Measurements from ENCODE around the gene AGPS.

Gene AGPS

DNA sequence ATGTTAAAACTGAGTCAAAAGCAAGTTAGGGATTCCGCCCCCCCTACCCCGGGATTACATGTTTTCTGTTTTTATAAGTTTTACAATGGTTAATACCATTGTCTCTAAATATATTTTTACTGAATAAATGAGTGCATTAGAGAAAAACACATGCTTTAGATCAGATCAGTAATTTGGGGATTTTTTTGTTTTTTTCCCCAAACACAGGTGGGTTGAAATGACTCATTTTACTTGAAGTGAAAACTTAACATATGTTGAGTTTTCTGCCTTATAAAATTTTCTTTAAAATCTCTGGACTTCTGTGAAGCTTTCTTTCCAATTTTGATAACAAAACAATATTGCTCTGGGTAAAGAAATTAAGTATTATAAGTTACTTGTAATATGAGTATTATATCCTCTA lies 114.4 kb downstream of the AGPS start:
- TF ChIP-seq, protein P1, sequence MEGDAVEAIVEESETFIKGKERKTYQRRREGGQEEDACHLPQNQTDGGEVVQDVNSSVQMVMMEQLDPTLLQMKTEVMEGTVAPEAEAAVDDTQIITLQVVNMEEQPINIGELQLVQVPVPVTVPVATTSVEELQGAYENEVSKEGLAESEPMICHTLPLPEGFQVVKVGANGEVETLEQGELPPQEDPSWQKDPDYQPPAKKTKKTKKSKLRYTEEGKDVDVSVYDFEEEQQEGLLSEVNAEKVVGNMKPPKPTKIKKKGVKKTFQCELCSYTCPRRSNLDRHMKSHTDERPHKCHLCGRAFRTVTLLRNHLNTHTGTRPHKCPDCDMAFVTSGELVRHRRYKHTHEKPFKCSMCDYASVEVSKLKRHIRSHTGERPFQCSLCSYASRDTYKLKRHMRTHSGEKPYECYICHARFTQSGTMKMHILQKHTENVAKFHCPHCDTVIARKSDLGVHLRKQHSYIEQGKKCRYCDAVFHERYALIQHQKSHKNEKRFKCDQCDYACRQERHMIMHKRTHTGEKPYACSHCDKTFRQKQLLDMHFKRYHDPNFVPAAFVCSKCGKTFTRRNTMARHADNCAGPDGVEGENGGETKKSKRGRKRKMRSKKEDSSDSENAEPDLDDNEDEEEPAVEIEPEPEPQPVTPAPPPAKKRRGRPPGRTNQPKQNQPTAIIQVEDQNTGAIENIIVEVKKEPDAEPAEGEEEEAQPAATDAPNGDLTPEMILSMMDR (IDR thresholded peaks at IDR 0.05; ENCODE audit: low read depth, low read length, missing control alignments) = no peak
- H3K4me3 ChIP-seq (replicated peaks; ENCODE audit: low read depth, low read length) = no peak overlapping the region
- DNase-seq (ENCODE audit: extremely low read depth, low read depth) = no peak

DNA sequence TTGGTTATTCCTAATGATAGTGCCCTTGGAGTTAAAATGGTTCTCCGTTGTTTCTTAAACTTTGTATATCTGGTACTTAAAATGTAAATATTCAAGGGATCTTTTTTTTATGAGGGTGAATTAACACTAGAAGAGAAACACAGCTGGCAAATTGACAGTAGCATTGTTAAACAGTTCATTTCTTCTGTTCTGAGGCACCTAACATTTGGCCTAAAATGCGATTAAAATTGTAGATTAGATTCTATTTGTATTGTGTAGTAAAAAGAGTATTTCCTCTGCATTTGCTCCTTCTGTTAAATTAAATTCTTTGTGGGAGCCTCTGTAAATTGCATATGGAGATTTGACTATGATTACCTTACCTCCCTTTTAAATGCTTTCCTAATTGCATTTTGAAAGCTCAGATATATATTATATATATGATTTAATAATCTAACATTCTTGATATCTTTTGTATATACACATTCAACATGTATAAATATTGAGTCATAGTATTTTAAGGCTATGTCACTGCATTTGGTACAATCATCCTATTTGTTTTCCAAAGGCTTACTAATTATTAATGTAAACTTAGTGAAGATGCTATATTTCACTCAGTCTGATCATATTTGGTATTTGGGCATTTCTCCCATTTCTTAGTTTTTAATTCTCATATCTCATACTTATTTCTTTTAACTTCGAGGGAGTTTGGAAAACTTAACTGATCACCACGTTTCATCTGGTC lies 124.4 kb downstream of the AGPS start:
- no peak for DNase-seq (ENCODE audit: extremely low read depth, low read depth)

DNA sequence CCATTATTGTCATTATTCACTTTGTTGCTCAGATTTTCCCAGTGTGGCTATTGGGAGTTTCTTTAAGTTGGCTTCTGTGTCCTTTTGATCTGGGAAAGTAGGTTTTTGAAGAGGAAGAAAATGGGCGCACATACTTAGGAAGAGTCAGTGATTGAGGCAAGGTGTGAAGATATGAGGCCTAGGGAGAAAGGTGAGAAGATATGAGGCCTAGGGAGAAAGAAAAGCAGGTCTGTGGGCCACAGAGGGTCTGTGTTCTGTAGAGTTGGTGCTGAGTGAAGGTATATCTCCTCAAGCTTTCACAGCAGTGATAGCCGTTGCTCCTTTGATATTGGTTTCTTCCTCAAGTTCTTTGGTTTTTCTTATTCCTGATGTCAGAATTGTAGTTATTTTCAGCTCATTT lies 126.2 kb downstream of the AGPS start:
- TF ChIP-seq, protein P1 (IDR thresholded peaks at IDR 0.05; ENCODE audit: low read depth, low read length, missing control alignments) = no peak
- DNase-seq (ENCODE audit: extremely low read depth, low read depth) = no peak
- no peak overlapping the region for H3K4me3 ChIP-seq (replicated peaks; ENCODE audit: low read depth, low read length)

More for the DNA sequence above, 124.4 kb downstream of the AGPS start:
- no peak overlapping the region for H3K4me3 ChIP-seq (replicated peaks; ENCODE audit: low read depth, low read length)
- TF ChIP-seq, protein P1 (IDR thresholded peaks at IDR 0.05; ENCODE audit: low read depth, low read length, missing control alignments) = no peak

DNA sequence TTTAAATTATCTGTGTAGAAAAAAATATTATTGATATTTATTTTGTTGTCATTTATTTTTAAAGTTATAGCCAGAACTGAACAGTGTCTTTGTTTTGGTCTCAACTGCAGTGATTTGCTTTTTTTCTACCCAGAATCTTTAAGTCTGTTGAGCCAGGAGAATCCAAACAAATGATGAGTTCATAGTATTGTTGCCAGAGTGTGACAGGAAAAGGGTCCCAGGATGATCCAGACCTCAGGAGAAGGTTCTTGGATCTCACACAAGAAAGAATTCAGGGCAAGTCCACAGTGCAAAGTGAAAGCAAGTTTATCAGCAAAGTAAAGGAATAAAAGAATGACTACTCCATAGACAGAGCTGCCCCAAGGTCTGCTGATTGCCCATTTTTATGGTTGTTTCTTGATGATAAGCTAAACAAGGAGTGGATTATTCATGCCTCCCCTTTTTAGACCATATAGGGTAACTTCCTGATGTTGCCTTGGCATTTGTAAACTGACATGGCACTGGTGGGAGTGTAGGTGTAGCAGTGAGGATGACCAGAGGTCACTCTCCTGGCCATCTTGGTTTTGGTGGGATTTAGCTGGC lies 127.1 kb downstream of the AGPS start:
- TF ChIP-seq, protein P1 (IDR thresholded peaks at IDR 0.05; ENCODE audit: low read depth, low read length, missing control alignments) = no peak
- H3K4me3 ChIP-seq (replicated peaks; ENCODE audit: low read depth, low read length) = no peak overlapping the region
- no peak for DNase-seq (ENCODE audit: extremely low read depth, low read depth)

DNA sequence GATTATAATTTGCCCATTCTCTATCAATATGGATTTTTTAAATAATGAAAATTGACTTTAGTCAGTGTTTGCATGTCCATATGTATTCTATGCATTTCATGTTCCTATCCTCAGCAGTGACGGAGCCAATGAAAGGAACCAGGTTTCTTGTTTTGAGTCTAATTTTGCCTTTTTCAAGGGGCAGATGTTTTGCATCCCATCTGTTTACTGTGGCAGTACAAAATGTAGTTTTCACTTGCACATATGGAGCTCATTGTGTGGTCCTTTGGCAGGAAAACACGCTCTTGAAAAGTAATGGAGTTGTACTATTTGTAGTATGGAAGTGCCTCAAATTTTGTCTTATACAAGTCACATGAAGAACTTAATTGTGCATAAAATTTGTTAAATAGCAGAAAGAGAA lies 127.8 kb downstream of the AGPS start:
- H3K4me3 ChIP-seq (replicated peaks; ENCODE audit: low read depth, low read length) = no peak overlapping the region
- TF ChIP-seq, protein P1 (IDR thresholded peaks at IDR 0.05; ENCODE audit: low read depth, low read length, missing control alignments) = no peak
- peak; percentile 2 for DNase-seq (ENCODE audit: extremely low read depth, low read depth)

DNA sequence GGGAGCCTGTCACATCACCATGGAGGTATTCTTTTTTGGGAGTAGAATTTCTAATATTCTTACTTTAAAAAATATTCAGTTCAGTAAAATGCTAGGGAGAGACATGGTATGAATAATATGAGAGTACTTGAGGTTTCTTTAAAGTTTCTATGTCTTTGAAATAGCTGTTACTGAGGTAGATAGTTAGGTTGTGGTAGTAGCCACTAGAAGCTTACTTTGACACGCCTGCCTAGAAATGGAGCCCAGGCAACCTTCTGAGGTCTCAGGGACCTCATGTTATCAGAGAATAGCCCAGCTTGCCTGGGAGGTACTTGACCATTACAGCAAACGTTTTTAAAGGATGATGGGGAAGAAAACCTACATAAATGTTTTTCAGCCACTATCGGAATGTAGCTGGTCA lies 131.2 kb downstream of the AGPS start:
- H3K4me3 ChIP-seq (replicated peaks; ENCODE audit: low read depth, low read length) = no peak overlapping the region
- DNase-seq (ENCODE audit: extremely low read depth, low read depth) = no peak
- TF ChIP-seq, protein P1 (IDR thresholded peaks at IDR 0.05; ENCODE audit: low read depth, low read length, missing control alignments) = no peak
